Fibroblast of skin of left quadriceps (primary cell): ENCODE measurements around the gene STOM.

Experiments used
- DNase-seq, 2 experiments: peaks; one replicate each; pipeline ENCODE4 v3.0.0-alpha.2; 2013; ENCODE audit warnings: low read depth in 2 of 2

The STOM gene

GRCh38 chr9:121322037-121322736, 47.9 kb downstream of the STOM start:
- peak; percentile 78 to 80 for DNase-seq

GRCh38 chr9:121321016-121321503, 49.0 kb downstream of the STOM start:
- DNase-seq: no peak

- DNase-seq: no peak
Observed at GRCh38 chr9:121319383-121319780, 50.7 kb downstream of the STOM start.

- no peak for DNase-seq
Observed at GRCh38 chr9:121318631-121319382, 51.2 kb downstream of the STOM start.

GRCh38 chr9:121317737-121318630, 52.1 kb downstream of the STOM start:
- no peak for DNase-seq

GRCh38 chr9:121316852-121317373, 53.1 kb downstream of the STOM start:
- no peak for DNase-seq

GRCh38 chr9:121316378-121316777, 53.7 kb downstream of the STOM start:
- no peak for DNase-seq

- no peak for DNase-seq
Observed at GRCh38 chr9:121313458-121314152, 56.4 kb downstream of the STOM start.

GRCh38 chr9:121312169-121312568, 57.9 kb downstream of the STOM start:
- no peak for DNase-seq

- no peak for DNase-seq
Observed at GRCh38 chr9:121310571-121310970, 59.5 kb downstream of the STOM start.

GRCh38 chr9:121309833-121310425, 60.1 kb downstream of the STOM start:
- no peak for DNase-seq

- DNase-seq: no peak
Observed at GRCh38 chr9:121309171-121309570, 60.9 kb downstream of the STOM start.

GRCh38 chr9:121308765-121309164, 61.3 kb downstream of the STOM start:
- no peak for DNase-seq

GRCh38 chr9:121307976-121308375, 62.1 kb downstream of the STOM start:
- DNase-seq: no peak

- no peak for DNase-seq
Observed at GRCh38 chr9:121305269-121305994, 64.6 kb downstream of the STOM start.

GRCh38 chr9:121304707-121305106, 65.3 kb downstream of the STOM start:
- DNase-seq: no peak

GRCh38 chr9:121303456-121304451, 66.3 kb downstream of the STOM start:
- DNase-seq: no peak

- no peak for DNase-seq
Observed at GRCh38 chr9:121302786-121303185, 67.3 kb downstream of the STOM start.

- no peak for DNase-seq
Observed at GRCh38 chr9:121302341-121302740, 67.7 kb downstream of the STOM start.
